Upper lobe of right lung (tissue), 1 donor: Measurements from ENCODE around the gene PDPK1. TPM values are rescaled to one million over a fixed set of nuclear protein-coding genes. Genes with fewer than 3 reads are reported as not detected.

Source experiments
- ATAC-seq: fragments of 200-7000 bp; cut with Tn5 transposase; one replicate; pipeline ENCODE4 v1.9.1; 2020; ENCODE audit warnings: mild to moderate bottlenecking, moderate library complexity
- DNase-seq: peaks from one replicate; pipeline ENCODE4 v3.0.0-alpha.2; 2020
- H3K27ac ChIP-seq: fragments of 200-600 bp; one replicate; pipeline ENCODE4 v1.8.0; 2022
- H3K27me3 ChIP-seq: fragments of 200-600 bp; one replicate; pipeline ENCODE4 v1.8.0; 2022; ENCODE audit warnings: mild to moderate bottlenecking
- H3K36me3 ChIP-seq: fragments of 200-600 bp; one replicate; pipeline ENCODE4 v1.8.0; 2022
- H3K4me1 ChIP-seq: fragments of 200-600 bp; one replicate; pipeline ENCODE4 v1.8.0; 2022
- H3K4me3 ChIP-seq: fragments of 200-600 bp; one replicate; pipeline ENCODE4 v1.8.0; 2022; ENCODE audit warnings: mild to moderate bottlenecking
- H3K9me3 ChIP-seq: fragments of 200-600 bp; one replicate; pipeline ENCODE4 v1.8.0; 2022
- intact Hi-C: fragments of 100-400 bp; cut with DNase I; formaldehyde crosslinking; loops from one replicate; pipeline ENCODE4 v1.11.0; 2022
- total RNA-seq: library from RNA; stranded (reverse); fragmentation: NEBNext Ultra II Directional; extraction: Animal tissue kit (Norgen Biotek cat#: 25700); gene quantifications from one replicate; pipeline ENCODE4 v1.2.1, GENCODE V29; 2021
- TF ChIP-seq, protein P1 (sequence below): fragments of 200-600 bp; IDR thresholded peaks from one replicate; pipeline ENCODE4 v1.8.0; 2022; ENCODE audit warnings: antibody characterized with exemption
- donor health status: DM: no; HTN: yes; CAD: no; lungs with severe emphysema.

Gene PDPK1
- total RNA-seq, 1 donor from 2014 or later: 90.9 TPM

DNA sequence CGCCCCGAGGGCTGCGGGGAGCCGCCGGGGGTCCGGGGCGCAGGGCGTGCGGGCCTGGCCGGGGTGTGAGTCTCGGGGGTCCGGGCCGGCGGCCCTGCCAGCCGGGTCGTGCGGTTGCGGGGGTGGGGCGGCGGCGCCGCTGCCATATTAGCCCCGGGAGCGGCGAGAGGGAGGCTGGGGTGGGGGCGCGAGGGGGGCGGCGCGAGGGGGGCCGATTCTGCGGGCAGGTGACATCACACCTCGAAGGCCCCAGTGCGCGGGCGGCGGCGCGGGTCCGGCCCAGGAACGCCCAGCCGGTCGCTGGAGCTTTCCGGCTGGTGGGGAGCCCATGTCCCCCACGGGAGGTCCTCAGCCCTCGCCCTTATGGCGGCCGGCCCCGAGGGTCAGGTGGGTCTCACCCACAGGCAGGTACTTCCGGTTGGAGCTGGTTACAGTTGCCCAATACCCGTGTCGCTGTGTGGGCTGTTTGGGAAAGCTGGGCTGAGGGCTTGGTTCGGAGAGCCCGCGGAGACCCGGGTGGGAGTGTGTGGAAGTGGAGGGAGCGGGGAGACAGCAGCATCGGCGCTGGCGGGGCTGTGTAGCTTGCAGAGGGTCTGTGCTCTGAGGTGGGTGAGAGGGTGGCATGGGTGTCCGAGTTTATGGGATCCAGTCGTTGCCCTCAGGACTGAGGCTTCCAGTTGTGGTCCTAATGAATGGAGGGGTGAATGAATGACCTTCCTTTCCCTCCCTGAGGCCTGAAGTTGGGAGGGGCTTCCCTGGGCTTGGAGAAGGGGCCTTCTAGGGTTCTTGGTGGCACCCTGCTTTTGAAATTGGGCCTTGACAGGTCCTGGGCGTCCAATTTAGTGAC is 23.3 kb upstream of the PDPK1 start:
- Histone ChIP-seq H3K9me3 (no peaks in the 10 kb centered on the region), H3K4me3 (peak overlapping the region; percentile 88), H3K36me3 (peaks cover 7% of the 10 kb centered on the region), H3K27me3 (no peaks in the 10 kb centered on the region), H3K27ac (peak overlapping the region; percentile 97), H3K4me1 (peaks cover 59% of the 10 kb centered on the region)
- TF ChIP-seq, protein P1, sequence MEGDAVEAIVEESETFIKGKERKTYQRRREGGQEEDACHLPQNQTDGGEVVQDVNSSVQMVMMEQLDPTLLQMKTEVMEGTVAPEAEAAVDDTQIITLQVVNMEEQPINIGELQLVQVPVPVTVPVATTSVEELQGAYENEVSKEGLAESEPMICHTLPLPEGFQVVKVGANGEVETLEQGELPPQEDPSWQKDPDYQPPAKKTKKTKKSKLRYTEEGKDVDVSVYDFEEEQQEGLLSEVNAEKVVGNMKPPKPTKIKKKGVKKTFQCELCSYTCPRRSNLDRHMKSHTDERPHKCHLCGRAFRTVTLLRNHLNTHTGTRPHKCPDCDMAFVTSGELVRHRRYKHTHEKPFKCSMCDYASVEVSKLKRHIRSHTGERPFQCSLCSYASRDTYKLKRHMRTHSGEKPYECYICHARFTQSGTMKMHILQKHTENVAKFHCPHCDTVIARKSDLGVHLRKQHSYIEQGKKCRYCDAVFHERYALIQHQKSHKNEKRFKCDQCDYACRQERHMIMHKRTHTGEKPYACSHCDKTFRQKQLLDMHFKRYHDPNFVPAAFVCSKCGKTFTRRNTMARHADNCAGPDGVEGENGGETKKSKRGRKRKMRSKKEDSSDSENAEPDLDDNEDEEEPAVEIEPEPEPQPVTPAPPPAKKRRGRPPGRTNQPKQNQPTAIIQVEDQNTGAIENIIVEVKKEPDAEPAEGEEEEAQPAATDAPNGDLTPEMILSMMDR: no peak
- DNase-seq: peak; percentile 85
- ATAC-seq: peak; percentile 16
- intact Hi-C loops: no loop called here

DNA sequence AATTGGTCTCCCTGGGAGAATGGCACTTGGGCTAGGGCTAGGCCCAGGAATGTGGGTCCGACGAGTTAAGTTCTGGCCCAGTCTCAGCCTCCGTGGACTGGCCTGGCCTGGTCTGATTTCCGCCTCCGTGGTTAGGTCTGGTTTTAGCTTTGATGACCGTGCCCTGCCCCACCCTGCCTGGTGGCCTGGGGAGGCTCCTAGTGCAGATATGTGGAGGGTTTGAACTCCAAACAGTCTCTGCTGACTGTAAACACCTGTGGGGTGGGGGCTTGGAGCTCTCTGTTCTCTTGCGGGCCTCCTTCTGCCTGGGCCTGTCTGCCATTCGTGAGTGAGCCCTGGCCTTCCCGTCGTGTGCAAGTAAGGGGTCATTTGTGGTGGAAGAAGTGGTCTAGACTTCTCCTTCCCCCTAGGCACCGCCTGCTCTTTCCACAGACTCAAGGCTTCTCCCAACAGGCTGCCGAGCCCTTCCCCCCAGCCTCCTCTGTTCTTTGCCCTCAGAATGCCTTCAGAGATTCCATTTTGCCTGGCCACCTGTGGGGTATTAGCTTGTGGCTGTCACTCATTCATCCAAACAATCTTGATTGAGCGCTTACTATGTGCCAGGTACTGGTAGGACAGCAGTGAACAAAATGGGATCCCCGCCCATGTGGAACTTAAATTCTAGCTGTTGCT is 22.5 kb upstream of the PDPK1 start:
- ATAC-seq (peak; percentile 3), DNase-seq (peak; percentile 70)
- TF ChIP-seq, protein P1: no peak
- peaks cover 62% of the 10 kb centered on the region for H3K4me1 ChIP-seq
- no peaks in the 10 kb centered on the region for H3K27me3 ChIP-seq
- peaks cover 9% of the 10 kb centered on the region for H3K36me3 ChIP-seq
- H3K9me3 ChIP-seq: no peaks in the 10 kb centered on the region
- H3K4me3 ChIP-seq: peak overlapping the region; percentile 88
- intact Hi-C loops: no loop called here
- H3K27ac ChIP-seq: peak overlapping the region; percentile 97

- H3K9me3 ChIP-seq: no peaks in the 10 kb centered on the region
- peaks cover 65% of the 10 kb centered on the region for H3K4me1 ChIP-seq
- intact Hi-C loops: no loop called here
- H3K4me3 ChIP-seq: peak overlapping the region; percentile 88
- no peak for ATAC-seq
- no peaks in the 10 kb centered on the region for H3K27me3 ChIP-seq
- peak; percentile 75 for DNase-seq
- H3K36me3 ChIP-seq: peaks cover 9% of the 10 kb centered on the region
- H3K27ac ChIP-seq: peak overlapping the region; percentile 97
- TF ChIP-seq, protein P1: no peak
Measured at GRCh38 chr16:2516391-2517240, 21.2 kb upstream of the PDPK1 start.

- Histone ChIP-seq H3K36me3 (peaks cover 19% of the 10 kb centered on the region), H3K27me3 (no peaks in the 10 kb centered on the region), H3K4me1 (peaks cover 59% of the 10 kb centered on the region), H3K4me3 (no peak overlapping the region), H3K9me3 (no peaks in the 10 kb centered on the region), H3K27ac (peak overlapping the region; percentile 33)
- TF ChIP-seq, protein P1: no peak
- intact Hi-C loops: no loop called here
- no peak for ATAC-seq
- DNase-seq: no peak
Measured at GRCh38 chr16:2517954-2518605, 19.7 kb upstream of the PDPK1 start.
